ENCODE results near the gene NES. TPM values are rescaled to one million over a fixed set of nuclear protein-coding genes. Genes with fewer than 3 reads are reported as not detected.

The NES gene
- total RNA-seq, 1 experiment from 2014 or later, result 56.3 TPM

DNA sequence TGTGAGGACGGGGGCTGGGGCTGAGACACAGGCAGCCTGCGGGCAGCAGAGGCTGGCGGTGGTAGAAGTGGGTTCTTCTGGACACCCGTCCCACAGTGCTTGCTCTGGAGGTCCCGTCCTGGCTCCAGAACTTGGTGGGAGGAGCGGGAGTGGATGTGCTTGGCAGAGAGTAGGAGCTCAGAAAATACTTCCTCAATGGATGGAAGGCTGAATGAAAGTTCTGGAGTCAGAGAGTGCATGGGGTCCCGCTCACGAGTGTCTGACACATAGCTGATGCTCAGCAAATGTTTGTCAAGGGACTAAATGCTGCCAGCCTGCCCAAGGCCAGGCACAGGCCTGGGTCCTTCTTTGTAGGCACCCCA is 13.4 kb upstream of the NES start:
- ATAC-seq (no peak), DNase-seq (ENCODE audit: low read depth, low spot score) (no peak)
- H3K27ac ChIP-seq (ENCODE audit: low read length), result peak overlapping the region; percentile 95
- BruUV-seq (replicated peaks), result no TSS peak
- ChIA-PET CTCF (interaction anchor here (0.6 to 5.7 kb wide), 12 partner anchors 11 to 222 kb away, joined by 3 to 118 read pairs (median 14); partner anchors contain the start of genes CRABP2, ISG20L2, METTL25B and NTRK1), POLR2A (interaction anchor here (0.9 to 1.7 kb wide), 3 partner anchors 15 to 50 kb away, joined by 3 to 5 read pairs (median 3); partner anchors contain the start of genes CRABP2 and MRPL24)
- no peaks in the 10 kb centered on the region for H3K9me3 ChIP-seq (ENCODE audit: control insufficient read depth, insufficient read depth, low read depth, low read length)
- intact Hi-C loops (cut with micrococcal nuclease; ENCODE audit: unreplicated experiment) (loop anchor here (2.0 to 10.0 kb wide), 2 partner anchors 14 to 174 kb away; partner anchors contain the start of genes CRABP2 and NTRK1), in situ Hi-C loops (cut with HindIII; ENCODE audit: low pct_unique_long_range_greater_than_20kb, low sequenced_read_pairs) (no loop called here)
- TF ChIP-seq POLR2AphosphoS5 (IDR thresholded peaks at IDR 0.05; ENCODE audit: low read depth, low read length) (no peak), SIN3A (IDR thresholded peaks at IDR 0.05; ENCODE audit: borderline replicate concordance, insufficient read depth, low read depth, low read length) (no peak), TCF7L2 (IDR thresholded peaks at IDR 0.05; ENCODE audit: low read depth, low read length) (no peak)
- TF ChIP-seq, protein P1, sequence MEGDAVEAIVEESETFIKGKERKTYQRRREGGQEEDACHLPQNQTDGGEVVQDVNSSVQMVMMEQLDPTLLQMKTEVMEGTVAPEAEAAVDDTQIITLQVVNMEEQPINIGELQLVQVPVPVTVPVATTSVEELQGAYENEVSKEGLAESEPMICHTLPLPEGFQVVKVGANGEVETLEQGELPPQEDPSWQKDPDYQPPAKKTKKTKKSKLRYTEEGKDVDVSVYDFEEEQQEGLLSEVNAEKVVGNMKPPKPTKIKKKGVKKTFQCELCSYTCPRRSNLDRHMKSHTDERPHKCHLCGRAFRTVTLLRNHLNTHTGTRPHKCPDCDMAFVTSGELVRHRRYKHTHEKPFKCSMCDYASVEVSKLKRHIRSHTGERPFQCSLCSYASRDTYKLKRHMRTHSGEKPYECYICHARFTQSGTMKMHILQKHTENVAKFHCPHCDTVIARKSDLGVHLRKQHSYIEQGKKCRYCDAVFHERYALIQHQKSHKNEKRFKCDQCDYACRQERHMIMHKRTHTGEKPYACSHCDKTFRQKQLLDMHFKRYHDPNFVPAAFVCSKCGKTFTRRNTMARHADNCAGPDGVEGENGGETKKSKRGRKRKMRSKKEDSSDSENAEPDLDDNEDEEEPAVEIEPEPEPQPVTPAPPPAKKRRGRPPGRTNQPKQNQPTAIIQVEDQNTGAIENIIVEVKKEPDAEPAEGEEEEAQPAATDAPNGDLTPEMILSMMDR (IDR thresholded peaks at IDR 0.05), result no peak
- TF ChIP-seq, protein P2, sequence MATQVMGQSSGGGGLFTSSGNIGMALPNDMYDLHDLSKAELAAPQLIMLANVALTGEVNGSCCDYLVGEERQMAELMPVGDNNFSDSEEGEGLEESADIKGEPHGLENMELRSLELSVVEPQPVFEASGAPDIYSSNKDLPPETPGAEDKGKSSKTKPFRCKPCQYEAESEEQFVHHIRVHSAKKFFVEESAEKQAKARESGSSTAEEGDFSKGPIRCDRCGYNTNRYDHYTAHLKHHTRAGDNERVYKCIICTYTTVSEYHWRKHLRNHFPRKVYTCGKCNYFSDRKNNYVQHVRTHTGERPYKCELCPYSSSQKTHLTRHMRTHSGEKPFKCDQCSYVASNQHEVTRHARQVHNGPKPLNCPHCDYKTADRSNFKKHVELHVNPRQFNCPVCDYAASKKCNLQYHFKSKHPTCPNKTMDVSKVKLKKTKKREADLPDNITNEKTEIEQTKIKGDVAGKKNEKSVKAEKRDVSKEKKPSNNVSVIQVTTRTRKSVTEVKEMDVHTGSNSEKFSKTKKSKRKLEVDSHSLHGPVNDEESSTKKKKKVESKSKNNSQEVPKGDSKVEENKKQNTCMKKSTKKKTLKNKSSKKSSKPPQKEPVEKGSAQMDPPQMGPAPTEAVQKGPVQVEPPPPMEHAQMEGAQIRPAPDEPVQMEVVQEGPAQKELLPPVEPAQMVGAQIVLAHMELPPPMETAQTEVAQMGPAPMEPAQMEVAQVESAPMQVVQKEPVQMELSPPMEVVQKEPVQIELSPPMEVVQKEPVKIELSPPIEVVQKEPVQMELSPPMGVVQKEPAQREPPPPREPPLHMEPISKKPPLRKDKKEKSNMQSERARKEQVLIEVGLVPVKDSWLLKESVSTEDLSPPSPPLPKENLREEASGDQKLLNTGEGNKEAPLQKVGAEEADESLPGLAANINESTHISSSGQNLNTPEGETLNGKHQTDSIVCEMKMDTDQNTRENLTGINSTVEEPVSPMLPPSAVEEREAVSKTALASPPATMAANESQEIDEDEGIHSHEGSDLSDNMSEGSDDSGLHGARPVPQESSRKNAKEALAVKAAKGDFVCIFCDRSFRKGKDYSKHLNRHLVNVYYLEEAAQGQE (IDR thresholded peaks at IDR 0.05; ENCODE audit: insufficient read depth in 1 of 2, low read depth in 2 of 2, low read length in 1 of 2), result no peak
- H3K36me3 ChIP-seq (ENCODE audit: control insufficient read depth, insufficient read depth, low read length), result no peaks in the 10 kb centered on the region
- peak overlapping the region in 1 of 2 experiments; percentile 63; a peak in 1 of 4 replicates for H3K4me3 ChIP-seq (ENCODE audit: low read depth in 2 of 2, low read length in 2 of 2)
- peaks cover 56% of the 10 kb centered on the region for H3K4me1 ChIP-seq (ENCODE audit: control insufficient read depth, insufficient read depth, low read length)
- no peaks in the 10 kb centered on the region for H3K27me3 ChIP-seq (ENCODE audit: control insufficient read depth, insufficient read depth, low read length)

DNA sequence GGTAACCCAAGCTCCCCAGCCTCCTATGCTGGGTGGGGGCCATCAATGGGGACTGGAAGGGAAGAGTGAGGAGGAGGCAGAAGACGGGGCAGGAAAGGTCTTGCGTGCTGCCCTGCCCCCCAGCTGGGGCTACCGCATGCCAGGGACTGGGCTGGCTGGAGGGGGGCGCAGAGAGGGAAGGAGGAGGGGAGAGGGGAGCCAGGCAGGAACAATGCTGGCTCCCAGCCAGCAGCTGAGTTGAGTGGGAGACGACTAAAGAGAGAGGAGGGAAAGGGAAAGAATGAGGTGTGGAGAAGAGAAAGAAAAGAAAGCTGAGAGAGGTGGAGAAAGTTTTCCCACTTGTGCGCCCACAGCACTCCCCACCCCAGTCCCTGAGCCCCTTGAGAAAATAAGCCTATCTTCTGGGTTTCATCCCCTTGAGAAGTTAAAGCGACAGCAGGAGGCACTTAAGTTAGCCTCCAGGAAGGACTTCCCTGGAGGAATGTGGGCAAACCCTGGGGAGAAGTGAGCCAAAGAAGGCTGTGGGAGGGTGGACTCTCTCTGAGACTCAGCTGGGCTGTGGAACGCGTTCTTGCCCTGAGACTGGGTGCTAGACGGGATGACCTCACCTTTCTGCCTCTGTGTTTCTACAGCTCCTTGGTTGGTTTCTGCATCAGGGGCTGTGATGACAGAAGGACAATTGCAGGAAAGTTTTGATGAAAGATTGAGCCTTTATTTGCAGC is 12.9 kb upstream of the NES start:
- no TSS peak for BruUV-seq (replicated peaks)
- TF ChIP-seq TCF7L2 (IDR thresholded peaks at IDR 0.05; ENCODE audit: low read depth, low read length) (no peak), POLR2AphosphoS5 (IDR thresholded peaks at IDR 0.05; ENCODE audit: low read depth, low read length) (0 out of 2 replicates have a peak, but pooled peaks have one; percentile 32)
- ATAC-seq (peak; percentile 0; the same call in 1 of the 2 replicates), DNase-seq (ENCODE audit: low read depth, low spot score) (no peak)
- Histone ChIP-seq H3K4me1 (ENCODE audit: control insufficient read depth, insufficient read depth, low read length) (peaks cover 56% of the 10 kb centered on the region), H3K4me3 (ENCODE audit: low read depth in 2 of 2, low read length in 2 of 2) (peak overlapping the region; percentile 39 to 63), H3K36me3 (ENCODE audit: control insufficient read depth, insufficient read depth, low read length) (no peaks in the 10 kb centered on the region), H3K27ac (ENCODE audit: low read length) (peak overlapping the region; percentile 95), H3K27me3 (ENCODE audit: control insufficient read depth, insufficient read depth, low read length) (no peaks in the 10 kb centered on the region), H3K9me3 (ENCODE audit: control insufficient read depth, insufficient read depth, low read depth, low read length) (no peaks in the 10 kb centered on the region)
- POLR2A ChIA-PET, result interaction anchor here (0.9 to 1.7 kb wide), 5 partner anchors 16 to 51 kb away, joined by 3 to 12 read pairs (median 5); partner anchors contain the start of genes CRABP2 and MRPL24
- CTCF ChIA-PET, result interaction anchor here (0.6 to 5.7 kb wide), 27 partner anchors 8 to 238 kb away, joined by 3 to 118 read pairs (median 6); partner anchors contain the start of genes CRABP2, HDGF, ISG20L2 and METTL25B
- intact Hi-C loops (cut with micrococcal nuclease; ENCODE audit: unreplicated experiment), result loop anchor here (1.0 to 10.0 kb wide), 3 partner anchors 15 to 175 kb away; partner anchors contain the start of genes CRABP2 and NTRK1
- in situ Hi-C loops (cut with HindIII; ENCODE audit: low pct_unique_long_range_greater_than_20kb, low sequenced_read_pairs), result no loop called here
